ENCODE results near the gene ERC2.

DNA sequence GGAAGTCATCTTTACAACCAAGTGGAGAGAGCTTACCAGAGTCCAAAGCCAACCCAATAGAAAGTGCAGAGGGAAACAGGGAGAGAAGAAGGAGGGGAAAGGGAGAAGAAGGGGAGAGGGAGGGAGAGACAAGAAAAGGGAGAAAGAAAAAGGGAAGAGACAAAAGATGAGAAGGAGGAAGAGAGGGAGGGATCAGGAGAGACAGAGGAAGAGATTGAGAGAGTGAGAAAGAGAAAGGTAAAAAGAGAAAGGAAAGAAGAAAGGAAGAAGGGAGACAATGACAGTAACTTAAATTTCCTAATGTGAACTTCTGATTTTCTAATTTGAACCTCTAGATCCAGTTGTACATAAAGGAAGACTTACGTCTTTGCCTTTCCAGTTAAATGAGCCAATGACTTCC, 960.5 kb downstream of the ERC2 start:
- TF ChIP-seq, protein P1, sequence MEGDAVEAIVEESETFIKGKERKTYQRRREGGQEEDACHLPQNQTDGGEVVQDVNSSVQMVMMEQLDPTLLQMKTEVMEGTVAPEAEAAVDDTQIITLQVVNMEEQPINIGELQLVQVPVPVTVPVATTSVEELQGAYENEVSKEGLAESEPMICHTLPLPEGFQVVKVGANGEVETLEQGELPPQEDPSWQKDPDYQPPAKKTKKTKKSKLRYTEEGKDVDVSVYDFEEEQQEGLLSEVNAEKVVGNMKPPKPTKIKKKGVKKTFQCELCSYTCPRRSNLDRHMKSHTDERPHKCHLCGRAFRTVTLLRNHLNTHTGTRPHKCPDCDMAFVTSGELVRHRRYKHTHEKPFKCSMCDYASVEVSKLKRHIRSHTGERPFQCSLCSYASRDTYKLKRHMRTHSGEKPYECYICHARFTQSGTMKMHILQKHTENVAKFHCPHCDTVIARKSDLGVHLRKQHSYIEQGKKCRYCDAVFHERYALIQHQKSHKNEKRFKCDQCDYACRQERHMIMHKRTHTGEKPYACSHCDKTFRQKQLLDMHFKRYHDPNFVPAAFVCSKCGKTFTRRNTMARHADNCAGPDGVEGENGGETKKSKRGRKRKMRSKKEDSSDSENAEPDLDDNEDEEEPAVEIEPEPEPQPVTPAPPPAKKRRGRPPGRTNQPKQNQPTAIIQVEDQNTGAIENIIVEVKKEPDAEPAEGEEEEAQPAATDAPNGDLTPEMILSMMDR (IDR thresholded peaks at IDR 0.05) = no peak
- TF ChIP-seq POLR2A (IDR thresholded peaks at IDR 0.05) = no peak

Measured in ovary (tissue), 3 donors.